Stimulated activated naive B cell treated with anti-CD40 and anti-IgM and Interleukin-4, amounts not matched to agents 10 μg/mL and 1 μg/mL and 100 μg/mL, for 72 hours (primary cell): ENCODE results near the gene PACSIN3.

Experiments used
- ATAC-seq, 2 donors: fragments of 150-1000 bp; cut with Tn5 transposase; replicated peaks; 2 replicates each; pipeline ENCODE4 v1.10.0; 2021; ENCODE audit warnings: moderate library complexity in 1 of 2
- DNase-seq: peaks from one replicate; pipeline ENCODE4 v3.0.0; 2021
- H3K27ac Mint-ChIP-seq: one replicate; pipeline ENCODE4 v1.8.0; 2022; ENCODE audit warnings: mild to moderate bottlenecking, mixed read lengths
- H3K27me3 Mint-ChIP-seq, 2 donors: one replicate each; pipeline ENCODE4 v1.8.0; 2022; ENCODE audit warnings: mixed read lengths in 2 of 2
- H3K36me3 Mint-ChIP-seq, 2 donors: one replicate each; pipeline ENCODE4 v1.8.0; 2022; ENCODE audit warnings: mixed read lengths in 2 of 2, mild to moderate bottlenecking in 1 of 2
- H3K4me1 Mint-ChIP-seq, 2 donors: one replicate each; pipeline ENCODE4 v1.8.0; 2022; ENCODE audit warnings: mixed read lengths in 2 of 2, mild to moderate bottlenecking in 1 of 2
- H3K4me3 Mint-ChIP-seq, 2 donors: one replicate each; pipeline ENCODE4 v1.8.0; 2022; ENCODE audit warnings: mild to moderate bottlenecking in 2 of 2, mixed read lengths in 2 of 2, moderate library complexity in 1 of 2
- H3K9me3 Mint-ChIP-seq, 2 donors: one replicate each; pipeline ENCODE4 v1.8.0; 2022; ENCODE audit warnings: mixed read lengths in 2 of 2, mild to moderate bottlenecking in 1 of 2

PACSIN3 gene

GRCh38 chr11:47147250-47147649, 39.0 kb downstream of the PACSIN3 start:
- H3K4me1 Mint-ChIP-seq = peaks cover 2 to 3% of the 10 kb centered on the region in 2 donors
- H3K27me3 Mint-ChIP-seq = no peaks in the 10 kb centered on the region
- no peak overlapping the region for H3K27ac Mint-ChIP-seq
- H3K36me3 Mint-ChIP-seq = peaks cover 7 to 23% of the 10 kb centered on the region in 2 donors
- ATAC-seq = no peak
- H3K4me3 Mint-ChIP-seq = no peak overlapping the region
- H3K9me3 Mint-ChIP-seq = no peaks in the 10 kb centered on the region
- no peak for DNase-seq

DNA sequence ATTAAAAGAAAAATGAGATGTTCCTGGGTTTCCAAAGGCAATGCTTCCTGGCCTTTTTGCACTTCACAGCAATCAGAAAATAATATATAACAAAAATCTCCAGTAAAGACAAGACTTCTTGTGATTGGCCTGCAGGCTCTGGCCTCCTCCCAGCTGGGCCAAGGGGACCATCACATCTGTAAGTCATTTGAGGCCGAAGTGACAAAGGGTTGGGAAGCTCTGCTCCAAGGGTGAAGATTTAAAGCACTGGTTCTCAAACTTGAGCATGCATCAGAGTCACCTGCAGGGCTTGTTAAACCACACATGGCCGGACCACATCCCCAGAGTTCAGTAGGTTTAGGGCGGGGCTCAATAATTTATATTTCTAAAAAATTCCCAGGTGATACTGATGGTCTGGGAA, 41.7 kb downstream of the PACSIN3 start:
- peaks cover 7 to 14% of the 10 kb centered on the region in 2 donors for H3K36me3 Mint-ChIP-seq
- no peak overlapping the region for H3K27ac Mint-ChIP-seq
- no peak overlapping the region for H3K4me3 Mint-ChIP-seq
- no peaks in the 10 kb centered on the region for H3K9me3 Mint-ChIP-seq
- H3K4me1 Mint-ChIP-seq = peaks cover 0 to 2% of the 10 kb centered on the region in 2 donors
- ATAC-seq = no peak
- DNase-seq = no peak
- H3K27me3 Mint-ChIP-seq = no peaks in the 10 kb centered on the region

DNA sequence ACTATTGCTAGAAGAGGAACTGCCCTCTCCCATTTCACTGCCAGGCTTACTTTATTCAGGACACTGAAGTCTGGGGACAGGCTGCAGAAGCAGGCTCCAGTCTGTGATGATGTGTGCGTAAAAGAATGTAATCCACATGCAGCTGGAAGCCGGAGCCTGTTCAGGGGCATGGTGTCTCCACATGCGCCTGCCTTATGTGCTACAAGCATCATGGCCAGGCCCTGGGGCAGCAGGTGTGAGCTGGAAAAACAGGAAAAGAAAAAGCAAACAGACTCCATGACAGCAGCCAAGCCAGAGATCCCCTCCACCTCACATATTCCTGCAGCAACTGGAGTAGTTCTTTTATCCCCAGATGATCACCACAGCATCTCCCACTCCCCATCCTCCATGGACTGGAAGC, 42.9 kb downstream of the PACSIN3 start:
- Mint-ChIP-seq H3K4me1 (peaks cover 0 to 2% of the 10 kb centered on the region in 2 donors), H3K27me3 (no peaks in the 10 kb centered on the region), H3K27ac (no peak overlapping the region), H3K9me3 (no peaks in the 10 kb centered on the region), H3K4me3 (no peak overlapping the region), H3K36me3 (peaks cover 10 to 17% of the 10 kb centered on the region in 2 donors)
- ATAC-seq = no peak
- no peak for DNase-seq

DNA sequence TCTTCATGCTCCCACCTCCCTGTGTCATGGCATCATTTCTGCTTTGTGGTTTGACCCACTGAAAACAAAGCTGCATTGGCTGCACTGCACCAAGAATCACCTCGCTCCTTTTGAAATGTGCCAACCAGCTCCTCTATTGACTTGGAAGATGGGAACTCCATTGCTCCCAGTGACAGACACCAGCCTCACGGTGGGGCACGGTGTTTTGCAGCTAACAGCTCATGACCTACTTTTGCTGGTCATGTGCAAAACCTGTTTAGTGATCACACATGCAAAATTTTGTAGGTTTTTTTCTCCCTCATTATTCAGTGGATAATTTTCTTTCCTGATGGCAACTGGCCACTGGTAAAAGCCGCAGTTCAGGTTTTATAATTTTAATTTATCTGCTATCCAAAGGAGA, 46.4 kb downstream of the PACSIN3 start:
- H3K27ac Mint-ChIP-seq = no peak overlapping the region
- H3K36me3 Mint-ChIP-seq = peaks cover 22 to 30% of the 10 kb centered on the region in 2 donors
- H3K27me3 Mint-ChIP-seq = no peaks in the 10 kb centered on the region
- ATAC-seq (no peak), DNase-seq (no peak)
- no peaks in the 10 kb centered on the region for H3K9me3 Mint-ChIP-seq
- peaks cover 0 to 2% of the 10 kb centered on the region in 2 donors for H3K4me1 Mint-ChIP-seq
- no peak overlapping the region for H3K4me3 Mint-ChIP-seq

DNA sequence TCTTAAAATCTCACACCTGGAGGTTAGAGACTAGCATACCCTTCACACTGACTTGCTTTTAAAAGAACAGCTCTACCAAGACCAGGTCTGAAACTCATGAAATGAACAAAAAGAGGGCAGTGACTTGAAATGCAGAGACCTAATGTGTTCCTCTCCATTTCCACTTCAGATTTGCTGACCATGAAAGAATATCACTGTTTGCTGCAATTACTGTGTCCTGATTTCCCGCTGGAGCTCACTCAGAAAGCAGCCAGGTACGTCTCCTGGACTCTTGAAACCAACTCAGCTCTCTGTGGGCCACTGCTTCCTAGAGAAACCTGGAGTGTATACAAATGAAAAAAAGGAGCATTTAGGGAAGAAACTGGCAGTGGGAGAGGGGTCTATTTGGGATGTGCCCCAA, 48.8 kb downstream of the PACSIN3 start:
- H3K9me3 Mint-ChIP-seq = no peaks in the 10 kb centered on the region
- ATAC-seq (no peak), DNase-seq (no peak)
- peaks cover 21 to 28% of the 10 kb centered on the region in 2 donors for H3K36me3 Mint-ChIP-seq
- peaks cover 0 to under 1% of the 10 kb centered on the region in 2 donors for H3K4me1 Mint-ChIP-seq
- H3K27ac Mint-ChIP-seq = no peak overlapping the region
- H3K4me3 Mint-ChIP-seq = no peak overlapping the region
- no peaks in the 10 kb centered on the region for H3K27me3 Mint-ChIP-seq

DNA sequence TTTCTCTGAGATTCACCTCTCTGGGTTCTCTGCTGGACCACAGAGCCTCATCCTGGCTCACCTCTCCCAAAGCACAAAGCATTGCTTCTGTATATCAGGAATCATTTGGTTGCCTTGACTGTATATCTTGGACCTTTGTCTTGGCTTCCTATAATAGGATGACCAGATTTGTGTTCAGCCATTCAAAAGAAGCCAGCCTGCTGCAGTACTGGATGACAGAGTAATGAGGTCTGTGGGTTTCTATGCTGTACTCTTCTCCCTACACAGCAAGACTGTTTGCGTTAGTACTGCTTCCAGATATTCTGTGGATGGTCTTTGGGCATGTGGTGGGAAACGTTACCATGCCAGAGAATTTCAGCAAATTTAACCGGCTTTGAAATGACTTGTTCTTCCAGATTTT, 49.3 kb downstream of the PACSIN3 start:
- H3K36me3 Mint-ChIP-seq = peaks cover 20 to 27% of the 10 kb centered on the region in 2 donors
- no peaks in the 10 kb centered on the region for H3K27me3 Mint-ChIP-seq
- no peak overlapping the region for H3K27ac Mint-ChIP-seq
- DNase-seq (no peak), ATAC-seq (no peak)
- no peaks in the 10 kb centered on the region for H3K4me1 Mint-ChIP-seq
- no peak overlapping the region for H3K4me3 Mint-ChIP-seq
- no peaks in the 10 kb centered on the region for H3K9me3 Mint-ChIP-seq

DNA sequence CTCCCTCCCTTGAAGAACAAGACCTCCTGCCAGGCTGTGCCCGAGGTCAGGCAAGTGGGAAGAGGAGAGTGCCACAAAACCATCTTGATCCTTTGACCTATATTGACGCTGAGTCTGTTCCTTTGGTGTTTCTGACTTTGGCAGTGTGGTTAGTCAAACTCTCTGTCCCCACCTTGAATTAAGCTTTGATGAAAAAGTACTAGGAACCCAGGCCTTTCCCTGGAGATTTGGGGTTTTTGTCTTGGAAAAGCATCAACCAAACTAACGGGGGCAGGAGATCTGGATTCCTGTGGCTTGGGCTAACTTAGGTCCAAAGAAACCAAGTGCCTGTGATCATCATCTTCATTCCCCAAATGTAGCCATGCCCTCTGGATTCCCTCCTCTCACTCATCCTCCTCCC, 49.9 kb downstream of the PACSIN3 start:
- Mint-ChIP-seq H3K27me3 (no peaks in the 10 kb centered on the region), H3K27ac (no peak overlapping the region), H3K4me1 (no peaks in the 10 kb centered on the region), H3K4me3 (no peak overlapping the region), H3K36me3 (peaks cover 20 to 27% of the 10 kb centered on the region in 2 donors), H3K9me3 (no peaks in the 10 kb centered on the region)
- ATAC-seq = no peak
- no peak for DNase-seq

GRCh38 chr11:47132981-47133380, 53.3 kb downstream of the PACSIN3 start:
- no peaks in the 10 kb centered on the region for H3K27me3 Mint-ChIP-seq
- H3K4me1 Mint-ChIP-seq = no peaks in the 10 kb centered on the region
- ATAC-seq (no peak), DNase-seq (no peak)
- no peak overlapping the region for H3K4me3 Mint-ChIP-seq
- no peaks in the 10 kb centered on the region for H3K9me3 Mint-ChIP-seq
- no peak overlapping the region for H3K27ac Mint-ChIP-seq
- H3K36me3 Mint-ChIP-seq = peaks cover 11 to 18% of the 10 kb centered on the region in 2 donors

DNA sequence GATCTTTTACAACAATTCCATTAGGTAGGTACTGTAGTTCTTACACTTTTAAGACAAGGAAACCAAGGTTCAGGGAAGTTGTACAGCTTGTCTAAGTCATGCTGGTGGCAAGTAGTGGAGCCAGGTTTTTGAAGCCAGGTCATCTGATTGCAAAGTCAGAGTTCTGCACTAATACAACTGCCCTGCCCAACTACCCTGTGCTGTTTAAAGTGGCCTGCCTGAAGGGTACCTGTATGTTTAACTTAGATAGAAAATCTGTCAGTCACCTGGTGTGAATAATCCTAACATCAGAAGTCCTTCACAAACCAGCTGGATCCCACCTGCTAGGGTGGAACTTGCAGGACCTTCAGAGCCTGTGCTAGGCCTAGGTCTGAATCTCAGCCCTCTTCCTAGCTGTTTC, 53.7 kb downstream of the PACSIN3 start:
- no peak for ATAC-seq
- peaks cover 6 to 13% of the 10 kb centered on the region in 2 donors for H3K36me3 Mint-ChIP-seq
- no peaks in the 10 kb centered on the region for H3K4me1 Mint-ChIP-seq
- H3K4me3 Mint-ChIP-seq = no peak overlapping the region
- H3K27ac Mint-ChIP-seq = no peak overlapping the region
- no peak for DNase-seq
- H3K9me3 Mint-ChIP-seq = no peaks in the 10 kb centered on the region
- H3K27me3 Mint-ChIP-seq = no peaks in the 10 kb centered on the region

- H3K4me1 Mint-ChIP-seq = no peaks in the 10 kb centered on the region
These were observed 55.1 kb downstream of the PACSIN3 start for GRCh38 chr11:47131136-47131535.

DNA sequence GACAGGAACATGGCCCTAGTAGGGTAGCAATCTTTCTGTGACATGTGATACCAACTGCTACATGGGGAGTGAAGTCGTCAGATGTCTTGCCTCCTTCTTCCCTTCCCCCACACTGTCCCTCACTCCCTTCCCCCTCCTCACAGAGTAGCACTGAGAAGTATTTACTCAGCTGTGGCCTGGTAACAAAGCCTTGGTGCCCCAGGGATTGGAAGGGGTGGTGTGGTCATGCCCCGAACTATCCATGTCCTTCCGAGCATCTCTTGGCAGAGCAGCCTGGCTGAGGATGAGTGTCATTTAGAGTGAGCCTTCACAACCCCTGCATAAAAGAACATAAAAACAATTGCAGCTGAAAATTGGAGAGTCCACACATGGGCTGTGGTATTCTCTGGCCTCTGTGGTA, 55.7 kb downstream of the PACSIN3 start:
- H3K27me3 Mint-ChIP-seq = no peaks in the 10 kb centered on the region
- no peak overlapping the region for H3K27ac Mint-ChIP-seq
- peaks cover 0 to 3% of the 10 kb centered on the region in 2 donors for H3K36me3 Mint-ChIP-seq
- H3K4me1 Mint-ChIP-seq = no peaks in the 10 kb centered on the region
- DNase-seq (no peak), ATAC-seq (no peak)
- no peak overlapping the region for H3K4me3 Mint-ChIP-seq
- H3K9me3 Mint-ChIP-seq = no peaks in the 10 kb centered on the region

More at GRCh38 chr11:47131136-47131535, 55.1 kb downstream of the PACSIN3 start:
- Mint-ChIP-seq H3K27ac (no peak overlapping the region), H3K36me3 (peaks cover 0 to 3% of the 10 kb centered on the region in 2 donors), H3K27me3 (no peaks in the 10 kb centered on the region), H3K4me3 (no peak overlapping the region), H3K9me3 (no peaks in the 10 kb centered on the region)
- ATAC-seq = no peak
- no peak for DNase-seq
